SK-N-SH (cell line): Measurements from ENCODE around the gene LCN6. TPM values are rescaled to one million over a fixed set of nuclear protein-coding genes. Genes with fewer than 3 reads are reported as not detected.

Experiments used
- CTCF ChIA-PET: fragments of 300-600, 350-600 bp; formaldehyde crosslinking; extraction: SDS; loops from one replicate; lab custom pipeline; 2021; lab: Yijun Ruan, JAX
- POLR2A ChIA-PET: fragments of 350-600 bp; sonication (Branson Sonifier 250); formaldehyde crosslinking; extraction: SDS; loops from one replicate; lab custom pipeline; 2020; ENCODE audit warnings: antibody characterized with exemption, inconsistent platforms; lab: Yijun Ruan, JAX
- DNase-seq: peaks from one replicate; pipeline ENCODE4 v3.0.0; 2012
- H2AFZ ChIP-seq: fragments of 200-600 bp; sonication (generic); 2 replicates; pipeline ENCODE4 v1.8.1; 2016; ENCODE audit warnings: antibody characterized with exemption, mild to moderate bottlenecking, low read depth
- H3F3A ChIP-seq: fragments of 200-600 bp; sonication (generic); replicated peaks from 2 replicates; pipeline ENCODE3; 2016; ENCODE audit warnings: antibody characterized with exemption, mild to moderate bottlenecking; ENCODE audit not compliant: insufficient read depth
- H3K27ac ChIP-seq, 2 experiments: fragments of 200-500 bp in 1 of 2; fragments of 200-600 bp in 1 of 2; sonication (Bioruptor generic) in 1 of 2; sonication (generic), shearing (Covaris generic) in 1 of 2; 2 replicates each; pipeline versions ENCODE4 v1.5.1 to v1.6.1; 2014 to 2016; ENCODE audit warnings: low read depth in 2 of 2, inconsistent platforms in 1 of 2, low read length in 1 of 2, mild to moderate bottlenecking in 1 of 2, mixed read lengths in 1 of 2
- H3K27me3 ChIP-seq: fragments of 200-600 bp; sonication (generic), shearing (Covaris generic); 2 replicates; pipeline ENCODE4 v1.6.1; 2016; ENCODE audit warnings: mixed run types; ENCODE audit not compliant: insufficient read depth
- H3K36me3 ChIP-seq, 2 experiments: fragments of 200-500 bp in 1 of 2; fragments of 200-600 bp in 1 of 2; sonication (Bioruptor generic) in 1 of 2; sonication (generic) in 1 of 2; replicated peaks in 1 of 2; 2 replicates each; pipeline versions ENCODE3 to v1.5.1; 2014 to 2016; ENCODE audit warnings: low read length in 1 of 2, mild to moderate bottlenecking in 1 of 2; ENCODE audit not compliant: insufficient read depth in 2 of 2, control insufficient read depth in 1 of 2
- H3K4me1 ChIP-seq, 2 experiments: fragments of 200-500 bp in 1 of 2; fragments of 200-600 bp in 1 of 2; sonication (Bioruptor generic) in 1 of 2; sonication (generic), shearing (Covaris generic) in 1 of 2; 2 replicates each; pipeline versions ENCODE4 v1.5.1 to v1.6.1; 2014 to 2016; ENCODE audit warnings: low read depth in 1 of 2, low read length in 1 of 2, mixed run types in 1 of 2; ENCODE audit not compliant: insufficient read depth in 2 of 2, control insufficient read depth in 1 of 2
- H3K4me2 ChIP-seq: fragments of 200-600 bp; sonication (generic), shearing (Covaris generic); 2 replicates; pipeline ENCODE4 v1.6.1; 2017; ENCODE audit warnings: mixed run types
- H3K4me3 ChIP-seq, 2 experiments: fragments of 200-500 bp in 1 of 2; fragments of 200-600 bp in 1 of 2; sonication (Bioruptor generic) in 1 of 2; sonication (generic), shearing (Covaris generic) in 1 of 2; 2 replicates each; pipeline versions ENCODE4 v1.5.1 to v1.8.1; 2014 to 2016; ENCODE audit warnings: low read depth in 2 of 2, inconsistent platforms in 1 of 2, low read length in 1 of 2, mild to moderate bottlenecking in 1 of 2, mixed read lengths in 1 of 2, moderate library complexity in 1 of 2
- H3K79me2 ChIP-seq: fragments of 200-600 bp; sonication (generic); 2 replicates; pipeline ENCODE4 v1.8.1; 2017; ENCODE audit warnings: mild to moderate bottlenecking; ENCODE audit not compliant: insufficient read depth
- H3K9ac ChIP-seq: fragments of 200-600 bp; sonication (generic); 2 replicates; pipeline ENCODE4 v1.6.1; 2017; ENCODE audit warnings: mixed run types
- H3K9me2 ChIP-seq: fragments of 200-600 bp; sonication (generic); 2 replicates; pipeline ENCODE4 v1.6.1; 2017; ENCODE audit warnings: mixed run types
- H3K9me3 ChIP-seq: fragments of 200-600 bp; sonication (generic); 2 replicates; pipeline ENCODE4 v1.6.1; 2017; ENCODE audit warnings: mixed run types, mild to moderate bottlenecking, moderate library complexity
- H4K20me1 ChIP-seq: fragments of 200-600 bp; sonication (generic); 2 replicates; pipeline ENCODE4 v1.6.1; 2017; ENCODE audit warnings: mild to moderate bottlenecking, mixed run types; ENCODE audit not compliant: insufficient read depth
- CHD2 ChIP-seq: fragments of 150-350 bp; IDR thresholded peaks from 2 replicates; pipeline ENCODE4 v1.6.1; 2018; ENCODE audit warnings: low read length; ENCODE audit not compliant: partially characterized antibody
- EP300 ChIP-seq, 2 experiments: IDR thresholded peaks; 2 replicates each; pipeline versions ENCODE4 v1.4.0 to v1.6.1; 2012; ENCODE audit warnings: borderline replicate concordance in 1 of 2, low read depth in 1 of 2, low read length in 1 of 2
- FOSL2 ChIP-seq: IDR thresholded peaks from 2 replicates; pipeline ENCODE4 v1.4.0; 2012; ENCODE audit warnings: low read depth, mild to moderate bottlenecking, moderate library complexity, borderline replicate concordance
- FOXM1 ChIP-seq: IDR thresholded peaks from 2 replicates; pipeline ENCODE4 v1.4.0; 2012; ENCODE audit warnings: low read depth, mild to moderate bottlenecking
- JUND ChIP-seq: IDR thresholded peaks from 2 replicates; pipeline ENCODE4 v1.4.0; 2012
- MEF2A ChIP-seq: IDR thresholded peaks from 2 replicates; pipeline ENCODE4 v1.4.0; 2012; ENCODE audit warnings: low read depth, borderline replicate concordance
- MXI1 ChIP-seq: IDR thresholded peaks from 2 replicates; pipeline ENCODE4 v1.6.1; 2012; ENCODE audit warnings: mild to moderate bottlenecking, low read depth, low read length, improper control_type of control experiment
- NRF1 ChIP-seq: IDR thresholded peaks from 2 replicates; pipeline ENCODE4 v1.6.1; 2012; ENCODE audit warnings: low read depth, mild to moderate bottlenecking, low read length
- RCOR1 ChIP-seq: fragments of 150-350 bp; IDR thresholded peaks from 2 replicates; pipeline ENCODE4 v1.6.1; 2017; ENCODE audit warnings: antibody characterized with exemption, low read length
- REST ChIP-seq: IDR thresholded peaks from 2 replicates; pipeline ENCODE4 v1.6.1; 2012; ENCODE audit warnings: mild to moderate bottlenecking, low read depth, low read length, moderate library complexity
- RFX5 ChIP-seq: IDR thresholded peaks from 2 replicates; pipeline ENCODE4 v1.6.1; 2012; ENCODE audit warnings: mild to moderate bottlenecking, improper control_type of control experiment, low read length
- RXRA ChIP-seq: IDR thresholded peaks from 2 replicates; pipeline ENCODE4 v1.4.0; 2012; ENCODE audit warnings: low read depth, mild to moderate bottlenecking, borderline replicate concordance
- SMC3 ChIP-seq: IDR thresholded peaks from 2 replicates; pipeline ENCODE4 v1.6.1; 2012; ENCODE audit warnings: low read depth, low read length, improper control_type of control experiment
- TAF1 ChIP-seq: IDR thresholded peaks from 2 replicates; pipeline ENCODE4 v1.6.1; 2012; ENCODE audit warnings: low read depth, mild to moderate bottlenecking, low read length, moderate library complexity, borderline replicate concordance
- TCF12 ChIP-seq: IDR thresholded peaks from 2 replicates; pipeline ENCODE4 v1.4.0; 2012
- TEAD4 ChIP-seq: IDR thresholded peaks from 2 replicates; pipeline ENCODE4 v1.4.0; 2012; ENCODE audit warnings: mild to moderate bottlenecking, borderline replicate concordance; ENCODE audit not compliant: insufficient read depth
- YY1 ChIP-seq: IDR thresholded peaks from 2 replicates; pipeline ENCODE4 v1.4.0; 2012; ENCODE audit warnings: low read depth, mild to moderate bottlenecking
- WGBS: methylation state at CpG from one replicate; pipeline ENCODE4 v1.1.6; 2017; ENCODE audit warnings: low lambda C conversion rate; 5-methylcytosine and 5-hydroxymethylcytosine counted together
- polyA plus RNA-seq, 3 experiments: library from polyadenylated mRNA; depleted of rRNA; stranded (reverse); fragments of >200 nt; gene quantifications; 2 replicates each; pipeline ENCODE4 v1.2.3, GENCODE V29; 2012
- TF ChIP-seq, protein P1 (sequence below): fragments of 150-350 bp; IDR thresholded peaks from 2 replicates; pipeline ENCODE4 v1.6.1; 2017; ENCODE audit warnings: antibody characterized with exemption, low read length, low read depth, borderline replicate concordance
- TF ChIP-seq, protein P2 (sequence below): fragments of 150-350 bp; IDR thresholded peaks from 2 replicates; pipeline ENCODE4 v1.6.1; 2016; ENCODE audit warnings: mild to moderate bottlenecking, low read depth, low read length

LCN6 gene
- polyA plus RNA-seq, 1 of the 3 experiments (the other 2 are of a cell fraction), result not detected

- Histone ChIP-seq H3K27me3 (no peaks in the 10 kb centered on the region; the same call in 1 of the 2 replicates), H3K4me3 (no peak overlapping the region), H3K4me2 (no peak overlapping the region), H3K9me2 (no peaks in the 10 kb centered on the region), H3K79me2 (no peaks in the 10 kb centered on the region), H3K4me1 (peaks cover 0 to 14% of the 10 kb centered on the region in 2 experiments; a peak in 1 of 4 replicates), H4K20me1 (no peaks in the 10 kb centered on the region), H3K36me3 (no peaks in the 10 kb centered on the region), H2AFZ (no peak overlapping the region), H3F3A (no peaks in the 10 kb centered on the region), H3K9me3 (no peaks in the 10 kb centered on the region), H3K27ac (no peak overlapping the region), H3K9ac (no peak overlapping the region)
- ChIA-PET POLR2A (no interaction called here), CTCF (no interaction called here)
- no peak for DNase-seq
- 92% methylated on average over 1 of the region's 14 CpGs for WGBS
- TF ChIP-seq FOXM1, result no peak
- no peak for TF ChIP-seq TCF12
These were observed 16.7 kb upstream of the LCN6 start for GRCh38 chr9:136765041-136765440.

- Histone ChIP-seq H3K4me3 (no peak within 1 kb of the TSS), H2AFZ (no peak within 1 kb of the TSS), H3K9me2 (no peaks in the 10 kb centered on the region), H3K9me3 (no peaks in the 10 kb centered on the region), H3K27ac (no peak within 1 kb of the TSS), H3K79me2 (no peaks in the 10 kb centered on the region), H3K4me2 (no peak within 1 kb of the TSS), H3F3A (no peaks in the 10 kb centered on the region), H3K27me3 (no peaks in the 10 kb centered on the region; the same call in 1 of the 2 replicates), H4K20me1 (no peaks in the 10 kb centered on the region), H3K36me3 (no peaks in the 10 kb centered on the region), H3K4me1 (peaks cover 0 to 11% of the 10 kb centered on the region in 2 experiments; a peak in 1 of 4 replicates), H3K9ac (no peak within 1 kb of the TSS)
- POLR2A ChIA-PET, result no interaction called here
- DNase-seq, result no peak
- WGBS, result 70% methylated on average over 5 of the region's 14 CpGs
- no peak for TF ChIP-seq SMC3
- TF ChIP-seq, protein P1, sequence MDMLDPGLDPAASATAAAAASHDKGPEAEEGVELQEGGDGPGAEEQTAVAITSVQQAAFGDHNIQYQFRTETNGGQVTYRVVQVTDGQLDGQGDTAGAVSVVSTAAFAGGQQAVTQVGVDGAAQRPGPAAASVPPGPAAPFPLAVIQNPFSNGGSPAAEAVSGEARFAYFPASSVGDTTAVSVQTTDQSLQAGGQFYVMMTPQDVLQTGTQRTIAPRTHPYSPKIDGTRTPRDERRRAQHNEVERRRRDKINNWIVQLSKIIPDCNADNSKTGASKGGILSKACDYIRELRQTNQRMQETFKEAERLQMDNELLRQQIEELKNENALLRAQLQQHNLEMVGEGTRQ, result no peak
- TF ChIP-seq TEAD4, result no peak
- TF ChIP-seq, protein P2, sequence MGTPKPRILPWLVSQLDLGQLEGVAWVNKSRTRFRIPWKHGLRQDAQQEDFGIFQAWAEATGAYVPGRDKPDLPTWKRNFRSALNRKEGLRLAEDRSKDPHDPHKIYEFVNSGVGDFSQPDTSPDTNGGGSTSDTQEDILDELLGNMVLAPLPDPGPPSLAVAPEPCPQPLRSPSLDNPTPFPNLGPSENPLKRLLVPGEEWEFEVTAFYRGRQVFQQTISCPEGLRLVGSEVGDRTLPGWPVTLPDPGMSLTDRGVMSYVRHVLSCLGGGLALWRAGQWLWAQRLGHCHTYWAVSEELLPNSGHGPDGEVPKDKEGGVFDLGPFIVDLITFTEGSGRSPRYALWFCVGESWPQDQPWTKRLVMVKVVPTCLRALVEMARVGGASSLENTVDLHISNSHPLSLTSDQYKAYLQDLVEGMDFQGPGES, result no peak
- TF ChIP-seq TAF1, result no peak
- TF ChIP-seq YY1, result no peak
- TF ChIP-seq RCOR1, result no peak
- no peak for TF ChIP-seq FOSL2
- TF ChIP-seq RXRA, result no peak
- no peak for TF ChIP-seq MEF2A
- TF ChIP-seq RFX5, result no peak
- no peak for TF ChIP-seq NRF1
- TF ChIP-seq TCF12, result no peak
- no peak for TF ChIP-seq EP300 (IDR thresholded peaks at IDR 0.05; ENCODE audit: borderline replicate concordance in 1 of 2, low read depth in 1 of 2, low read length in 1 of 2)
- no peak for TF ChIP-seq CHD2
- no peak for TF ChIP-seq MXI1
- no peak for TF ChIP-seq JUND
- no peak for TF ChIP-seq REST
- CTCF ChIA-PET, result interaction anchor here (1.3 to 1.9 kb wide), 2 partner anchors 21 to 28 kb away, joined by 3 to 5 read pairs; no protein-coding TSS in a partner anchor
These were observed 16.1 kb upstream of the LCN6 start, which contains the start of gene LCN15 for GRCh38 chr9:136764301-136764891. LCN15 (minus strand) TSS chr9:136764518; CDS start chr9:136764488, 30 bp downstream.
